Panc1 (cell line): Measurements from ENCODE around the gene PFN2. TPM values are rescaled to one million over a fixed set of nuclear protein-coding genes. Genes with fewer than 3 reads are reported as not detected.
"Not testable (repeated sequence)": the region's sequence is repeated elsewhere in the genome, so short reads cannot be mapped to it uniquely, and the experiment has no call there.

Experiments
- ATAC-seq: fragments of 200-7000 bp; cut with Tn5 transposase; 2 replicates; pipeline ENCODE4 v1.9.1; 2020; ENCODE audit warnings: mild to moderate bottlenecking, moderate library complexity
- BruUV-seq: library from RNA; stranded (reverse); fragments of 400-500 nt; replicated peaks from 2 replicates; lab custom pipeline; 2021; lab: Mats Ljungman, UMichigan
- CTCF ChIA-PET: fragments of 300-600 bp; sonication (Branson Sonifier 250); formaldehyde crosslinking; loops from one replicate; lab custom pipeline; 2022; ENCODE audit warnings: antibody characterized with exemption; lab: Charles Lee
- POLR2A ChIA-PET: fragments of 300-600 bp; sonication (Branson Sonifier 250); formaldehyde crosslinking; loops from one replicate; lab custom pipeline; 2022; ENCODE audit warnings: antibody characterized with exemption; lab: Charles Lee
- DNase-seq: peaks from one replicate; pipeline ENCODE4 v3.0.0-alpha.2; 2010; ENCODE audit warnings: low read depth, low spot score
- H3K27ac ChIP-seq: 2 replicates; pipeline ENCODE4 v1.5.1; 2011; ENCODE audit warnings: mild to moderate bottlenecking, low read length, inconsistent platforms
- H3K27me3 ChIP-seq: fragments of 200-500 bp; sonication (Bioruptor generic); 2 replicates; pipeline ENCODE4 v1.6.0; 2014; ENCODE audit warnings: low read length, inconsistent platforms; ENCODE audit not compliant: control insufficient read depth, insufficient read depth
- H3K36me3 ChIP-seq: fragments of 200-500 bp; sonication (Bioruptor generic); 2 replicates; pipeline ENCODE4 v1.5.1; 2014; ENCODE audit warnings: inconsistent platforms, mild to moderate bottlenecking, low read length, moderate library complexity; ENCODE audit not compliant: control insufficient read depth, insufficient read depth
- H3K4me1 ChIP-seq: 2 replicates; pipeline ENCODE4 v1.5.1; 2011; ENCODE audit warnings: inconsistent platforms, mild to moderate bottlenecking, low read length, moderate library complexity; ENCODE audit not compliant: control insufficient read depth, insufficient read depth
- H3K4me3 ChIP-seq, 2 experiments: 2 replicates each; pipeline ENCODE4 v1.5.1; 2011 to 2012; ENCODE audit warnings: low read depth in 2 of 2, low read length in 2 of 2, mild to moderate bottlenecking in 2 of 2, inconsistent platforms in 1 of 2, moderate library complexity in 1 of 2
- H3K9me3 ChIP-seq: fragments of 200-500 bp; sonication (Bioruptor generic); 2 replicates; pipeline ENCODE4 v1.5.1; 2014; ENCODE audit warnings: low read depth, mild to moderate bottlenecking, inconsistent platforms, low read length, moderate library complexity; ENCODE audit not compliant: control insufficient read depth, insufficient read depth
- POLR2AphosphoS5 ChIP-seq: IDR thresholded peaks from 2 replicates; pipeline ENCODE4 v1.6.1; 2012; ENCODE audit warnings: mild to moderate bottlenecking, low read depth, low read length, moderate library complexity
- SIN3A ChIP-seq: IDR thresholded peaks from 2 replicates; pipeline ENCODE4 v1.6.1; 2012; ENCODE audit warnings: low read depth, mild to moderate bottlenecking, low read length, moderate library complexity, borderline replicate concordance; ENCODE audit not compliant: insufficient read depth
- TCF7L2 ChIP-seq: IDR thresholded peaks from 2 replicates; pipeline ENCODE4 v1.6.1; 2011; ENCODE audit warnings: mild to moderate bottlenecking, low read depth, low read length, inconsistent platforms
- in situ Hi-C: cut with HindIII; loops from 2 replicates; pipeline ENCODE4 v1.10.0; 2016; ENCODE audit warnings: low sequenced_read_pairs, low pct_unique_long_range_greater_than_20kb
- intact Hi-C: fragments of 100-400 bp; cut with micrococcal nuclease; formaldehyde crosslinking; loops from one replicate; pipeline ENCODE4 v1.10.0; 2022; ENCODE audit not compliant: unreplicated experiment
- total RNA-seq: library from RNA; stranded (reverse); gene quantifications from one replicate; pipeline ENCODE4 v1.2.1, GENCODE V29; 2021; ENCODE audit not compliant: unreplicated experiment
- TF ChIP-seq, protein P1 (sequence below), 2 experiments: IDR thresholded peaks; 2 replicates each; pipeline ENCODE4 v1.6.1; 2011 to 2012; ENCODE audit warnings: low read depth in 2 of 2, control low read depth in 1 of 2, low read length in 1 of 2, mild to moderate bottlenecking in 1 of 2, moderate library complexity in 1 of 2; ENCODE audit not compliant: insufficient read depth in 1 of 2
- TF ChIP-seq, protein P2 (sequence below): fragments of 450-650 bp; IDR thresholded peaks from 2 replicates; pipeline ENCODE4 v1.5.1; 2017; ENCODE audit warnings: mild to moderate bottlenecking

Gene PFN2
- total RNA-seq, 1 experiment from 2014 or later: 220 TPM

- BruUV-seq: no TSS peak
- H3K36me3 ChIP-seq: no peaks in the 10 kb centered on the region
- H3K27ac ChIP-seq: no peak overlapping the region
- ChIA-PET POLR2A (interaction anchor here (0.5 to 0.6 kb wide), 2 partner anchors 50 to 450 kb away, joined by 3 to 8 read pairs; no protein-coding TSS in a partner anchor), CTCF (no interaction called here)
- no peaks in the 10 kb centered on the region for H3K4me1 ChIP-seq
- TF ChIP-seq, protein P1, sequence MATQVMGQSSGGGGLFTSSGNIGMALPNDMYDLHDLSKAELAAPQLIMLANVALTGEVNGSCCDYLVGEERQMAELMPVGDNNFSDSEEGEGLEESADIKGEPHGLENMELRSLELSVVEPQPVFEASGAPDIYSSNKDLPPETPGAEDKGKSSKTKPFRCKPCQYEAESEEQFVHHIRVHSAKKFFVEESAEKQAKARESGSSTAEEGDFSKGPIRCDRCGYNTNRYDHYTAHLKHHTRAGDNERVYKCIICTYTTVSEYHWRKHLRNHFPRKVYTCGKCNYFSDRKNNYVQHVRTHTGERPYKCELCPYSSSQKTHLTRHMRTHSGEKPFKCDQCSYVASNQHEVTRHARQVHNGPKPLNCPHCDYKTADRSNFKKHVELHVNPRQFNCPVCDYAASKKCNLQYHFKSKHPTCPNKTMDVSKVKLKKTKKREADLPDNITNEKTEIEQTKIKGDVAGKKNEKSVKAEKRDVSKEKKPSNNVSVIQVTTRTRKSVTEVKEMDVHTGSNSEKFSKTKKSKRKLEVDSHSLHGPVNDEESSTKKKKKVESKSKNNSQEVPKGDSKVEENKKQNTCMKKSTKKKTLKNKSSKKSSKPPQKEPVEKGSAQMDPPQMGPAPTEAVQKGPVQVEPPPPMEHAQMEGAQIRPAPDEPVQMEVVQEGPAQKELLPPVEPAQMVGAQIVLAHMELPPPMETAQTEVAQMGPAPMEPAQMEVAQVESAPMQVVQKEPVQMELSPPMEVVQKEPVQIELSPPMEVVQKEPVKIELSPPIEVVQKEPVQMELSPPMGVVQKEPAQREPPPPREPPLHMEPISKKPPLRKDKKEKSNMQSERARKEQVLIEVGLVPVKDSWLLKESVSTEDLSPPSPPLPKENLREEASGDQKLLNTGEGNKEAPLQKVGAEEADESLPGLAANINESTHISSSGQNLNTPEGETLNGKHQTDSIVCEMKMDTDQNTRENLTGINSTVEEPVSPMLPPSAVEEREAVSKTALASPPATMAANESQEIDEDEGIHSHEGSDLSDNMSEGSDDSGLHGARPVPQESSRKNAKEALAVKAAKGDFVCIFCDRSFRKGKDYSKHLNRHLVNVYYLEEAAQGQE (IDR thresholded peaks at IDR 0.05; ENCODE audit: insufficient read depth in 1 of 2, low read depth in 2 of 2, low read length in 1 of 2): no peak
- TF ChIP-seq, protein P2, sequence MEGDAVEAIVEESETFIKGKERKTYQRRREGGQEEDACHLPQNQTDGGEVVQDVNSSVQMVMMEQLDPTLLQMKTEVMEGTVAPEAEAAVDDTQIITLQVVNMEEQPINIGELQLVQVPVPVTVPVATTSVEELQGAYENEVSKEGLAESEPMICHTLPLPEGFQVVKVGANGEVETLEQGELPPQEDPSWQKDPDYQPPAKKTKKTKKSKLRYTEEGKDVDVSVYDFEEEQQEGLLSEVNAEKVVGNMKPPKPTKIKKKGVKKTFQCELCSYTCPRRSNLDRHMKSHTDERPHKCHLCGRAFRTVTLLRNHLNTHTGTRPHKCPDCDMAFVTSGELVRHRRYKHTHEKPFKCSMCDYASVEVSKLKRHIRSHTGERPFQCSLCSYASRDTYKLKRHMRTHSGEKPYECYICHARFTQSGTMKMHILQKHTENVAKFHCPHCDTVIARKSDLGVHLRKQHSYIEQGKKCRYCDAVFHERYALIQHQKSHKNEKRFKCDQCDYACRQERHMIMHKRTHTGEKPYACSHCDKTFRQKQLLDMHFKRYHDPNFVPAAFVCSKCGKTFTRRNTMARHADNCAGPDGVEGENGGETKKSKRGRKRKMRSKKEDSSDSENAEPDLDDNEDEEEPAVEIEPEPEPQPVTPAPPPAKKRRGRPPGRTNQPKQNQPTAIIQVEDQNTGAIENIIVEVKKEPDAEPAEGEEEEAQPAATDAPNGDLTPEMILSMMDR: no peak
- no peak for TF ChIP-seq TCF7L2
- no peak for TF ChIP-seq SIN3A
- TF ChIP-seq POLR2AphosphoS5: no peak
- ATAC-seq (no peak), DNase-seq (no peak)
- H3K9me3 ChIP-seq: no peaks in the 10 kb centered on the region
- in situ Hi-C loops: no loop called here
- intact Hi-C loops: no loop called here
- no peaks in the 10 kb centered on the region for H3K27me3 ChIP-seq
- H3K4me3 ChIP-seq: no peak overlapping the region
Measured at GRCh38 chr3:149983628-149984027, 12.9 kb upstream of the PFN2 start.

DNA sequence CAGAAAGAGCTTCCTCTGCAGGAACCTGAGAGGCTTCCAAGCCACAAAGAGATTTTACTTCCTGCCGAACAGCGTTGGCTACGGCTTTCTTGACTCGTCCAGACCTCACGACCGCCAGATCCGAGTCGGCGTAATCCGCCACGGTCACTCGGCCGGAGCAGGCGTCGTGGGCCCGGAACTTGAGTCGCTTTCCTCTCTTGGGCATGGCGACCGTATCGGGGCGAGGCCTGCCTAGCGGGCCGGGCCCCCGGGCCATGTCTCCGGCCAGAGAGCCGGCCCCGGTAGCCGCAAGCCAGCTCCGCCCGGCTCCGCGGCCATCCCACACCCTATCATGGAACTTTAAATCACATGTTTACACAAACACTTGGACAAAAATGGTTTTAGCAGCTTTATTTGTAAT is 12.4 kb upstream of the PFN2 start:
- POLR2A ChIA-PET, CTCF ChIA-PET, H3K27me3 ChIP-seq, H3K9me3 ChIP-seq, in situ Hi-C loops, H3K4me1 ChIP-seq, ATAC-seq, intact Hi-C loops, BruUV-seq, H3K27ac ChIP-seq, H3K4me3 ChIP-seq, DNase-seq, H3K36me3 ChIP-seq: not testable (repeated sequence)

- intact Hi-C loops, H3K27ac ChIP-seq, CTCF ChIA-PET, H3K4me3 ChIP-seq, H3K9me3 ChIP-seq, BruUV-seq, DNase-seq, H3K4me1 ChIP-seq, POLR2A ChIA-PET, H3K27me3 ChIP-seq, in situ Hi-C loops, H3K36me3 ChIP-seq: not testable (repeated sequence)
- peak; percentile 90 for ATAC-seq
- TF ChIP-seq, protein P2: peak; percentile 52
Measured at GRCh38 chr3:149981979-149982378, 11.3 kb upstream of the PFN2 start.
